ENCODE data around the gene ABCC11. TPM values are rescaled to one million over a fixed set of nuclear protein-coding genes. Genes with fewer than 3 reads are reported as not detected.

Gene ABCC11
- total and polyA plus RNA-seq, 2 of the 13 experiments (the other 11 are each of a cell fraction or from before 2014, with no cell fraction given), result 1.0 to 1.4 TPM

DNA sequence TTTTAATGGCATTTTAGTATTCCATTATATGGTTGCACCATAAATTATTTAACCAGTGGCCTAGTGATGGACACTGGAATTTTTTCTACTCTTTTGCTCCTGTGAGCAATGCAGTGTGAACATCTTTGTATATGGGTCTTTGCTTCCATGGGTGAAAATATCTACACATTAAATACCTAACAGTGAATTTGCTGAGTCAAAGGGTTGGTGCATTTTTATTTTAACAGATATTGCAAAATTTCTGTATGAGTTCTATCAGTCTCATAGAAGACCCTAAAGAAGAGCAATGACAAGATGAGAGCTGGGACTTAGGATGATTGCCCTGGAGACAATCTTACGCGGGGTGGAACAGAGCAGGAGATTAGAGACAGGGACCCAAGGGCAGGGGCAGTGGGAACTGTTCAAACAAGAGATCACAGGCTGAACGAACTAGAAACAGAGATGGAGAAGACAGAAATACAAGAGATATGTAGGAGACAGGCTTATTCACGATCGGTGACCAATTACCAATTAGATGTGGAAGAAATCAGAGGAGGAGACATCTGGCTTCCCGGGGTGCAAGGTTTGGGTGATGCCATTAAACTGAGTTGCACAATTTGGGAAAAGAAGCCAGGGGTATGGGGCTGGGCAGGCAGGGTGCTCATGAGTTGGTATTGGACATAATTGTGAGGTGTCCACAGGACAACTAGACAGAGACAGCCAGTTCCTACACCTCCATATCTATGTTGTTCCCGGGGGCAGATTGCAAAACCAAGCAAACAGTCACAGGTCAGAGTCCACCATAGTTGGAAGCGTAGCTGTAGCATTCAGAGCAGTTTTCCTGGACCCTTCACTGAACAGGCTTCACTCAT, 43.1 kb downstream of the ABCC11 start (continued):
- TF ChIP-seq ZBTB20 (CRISPR knock-in tag; IDR thresholded peaks at IDR 0.05; ENCODE audit: borderline replicate concordance, low read depth) (peak; percentile 93), IKZF1 (IDR thresholded peaks at IDR 0.05) (no peak), ZNF792 (CRISPR knock-in tag; IDR thresholded peaks at IDR 0.05) (peak; percentile 98), ZMYM2 (CRISPR knock-in tag; IDR thresholded peaks at IDR 0.05) (no peak), ZHX1 (CRISPR knock-in tag; IDR thresholded peaks at IDR 0.05; ENCODE audit: low read depth) (no peak), ZNF878 (CRISPR knock-in tag; IDR thresholded peaks at IDR 0.05) (peak; percentile 94), ELF4 (CRISPR knock-in tag; IDR thresholded peaks at IDR 0.05; ENCODE audit: borderline replicate concordance) (no peak), CSRNP1 (CRISPR knock-in tag; IDR thresholded peaks at IDR 0.05) (peak; percentile 79), GTF3A (CRISPR knock-in tag; conservative IDR thresholded peaks at IDR 0.05) (no peak), PTBP1 (IDR thresholded peaks at IDR 0.05; ENCODE audit: low read depth, low read length, poor library complexity, severe bottlenecking) (no peak), SIX4 (CRISPR knock-in tag; IDR thresholded peaks at IDR 0.05) (peak; percentile 81), ZNF333 (CRISPR knock-in tag; IDR thresholded peaks at IDR 0.05; ENCODE audit: borderline replicate concordance) (no peak), DMTF1 (CRISPR knock-in tag; IDR thresholded peaks at IDR 0.05) (no peak), ZNF343 (CRISPR knock-in tag; IDR thresholded peaks at IDR 0.05) (no peak)
- TF ChIP-seq, protein P1, sequence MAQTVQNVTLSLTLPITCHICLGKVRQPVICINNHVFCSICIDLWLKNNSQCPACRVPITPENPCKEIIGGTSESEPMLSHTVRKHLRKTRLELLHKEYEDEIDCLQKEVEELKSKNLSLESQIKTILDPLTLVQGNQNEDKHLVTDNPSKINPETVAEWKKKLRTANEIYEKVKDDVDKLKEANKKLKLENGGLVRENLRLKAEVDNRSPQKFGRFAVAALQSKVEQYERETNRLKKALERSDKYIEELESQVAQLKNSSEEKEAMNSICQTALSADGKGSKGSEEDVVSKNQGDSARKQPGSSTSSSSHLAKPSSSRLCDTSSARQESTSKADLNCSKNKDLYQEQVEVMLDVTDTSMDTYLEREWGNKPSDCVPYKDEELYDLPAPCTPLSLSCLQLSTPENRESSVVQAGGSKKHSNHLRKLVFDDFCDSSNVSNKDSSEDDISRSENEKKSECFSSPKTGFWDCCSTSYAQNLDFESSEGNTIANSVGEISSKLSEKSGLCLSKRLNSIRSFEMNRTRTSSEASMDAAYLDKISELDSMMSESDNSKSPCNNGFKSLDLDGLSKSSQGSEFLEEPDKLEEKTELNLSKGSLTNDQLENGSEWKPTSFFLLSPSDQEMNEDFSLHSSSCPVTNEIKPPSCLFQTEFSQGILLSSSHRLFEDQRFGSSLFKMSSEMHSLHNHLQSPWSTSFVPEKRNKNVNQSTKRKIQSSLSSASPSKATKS (CRISPR knock-in tag; IDR thresholded peaks at IDR 0.05), result no peak

Data from HepG2 (cell line).